ENCODE data around the gene GFAP.

- no peak for TF ChIP-seq ZFX (IDR thresholded peaks at IDR 0.05)
- no peak for TF ChIP-seq CTCF (conservative IDR thresholded peaks at IDR 0.05)
Observed at GRCh38 chr17:44916781-44917241, 1.5 kb upstream of the GFAP start.
